ENCODE results near the gene FER1L5.

- TF ChIP-seq CTCF (IDR thresholded peaks at IDR 0.05): no peak
- no peak for TF ChIP-seq EZH2 (IDR thresholded peaks at IDR 0.05; ENCODE audit: borderline replicate concordance, insufficient read depth, low read depth, low read length, poor library complexity, severe bottlenecking)
Measured at GRCh38 chr2:96739076-96739632, 96.6 kb downstream of the FER1L5 start.
